ENCODE results near the gene RNF14.

The RNF14 gene

GRCh38 chr5:141986072-141986471 lies 17.2 kb downstream of the RNF14 start:
- DNase-seq, result no peak

DNA sequence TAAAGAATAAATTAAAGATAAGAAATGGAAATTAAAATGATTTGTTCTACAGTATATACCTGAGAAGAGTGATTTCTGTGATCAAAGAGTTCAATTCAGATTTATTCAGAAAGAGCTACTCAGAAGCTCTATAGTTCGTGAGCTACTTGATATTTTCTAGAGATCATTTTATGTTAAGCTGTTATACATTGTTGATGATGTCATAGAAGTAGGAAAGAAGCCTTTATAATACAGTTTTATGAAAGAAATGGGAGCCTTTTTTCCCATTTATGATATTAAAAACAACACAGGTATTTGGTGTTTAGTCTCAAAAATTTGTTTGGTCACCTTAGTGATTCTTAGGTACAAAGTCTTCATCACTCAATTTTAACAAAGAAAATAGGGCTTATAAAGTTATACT lies 20.8 kb downstream of the RNF14 start:
- DNase-seq, result no peak

- DNase-seq, result peak; percentile 76
Measured at GRCh38 chr5:141992349-141992963, 23.6 kb downstream of the RNF14 start.

- no peak for DNase-seq
Measured at GRCh38 chr5:141994511-141995136, 25.7 kb downstream of the RNF14 start.

GRCh38 chr5:141995656-141996055 lies 26.8 kb downstream of the RNF14 start:
- no peak for DNase-seq

GRCh38 chr5:141997358-141997960 lies 28.6 kb downstream of the RNF14 start:
- DNase-seq, result no peak

DNA sequence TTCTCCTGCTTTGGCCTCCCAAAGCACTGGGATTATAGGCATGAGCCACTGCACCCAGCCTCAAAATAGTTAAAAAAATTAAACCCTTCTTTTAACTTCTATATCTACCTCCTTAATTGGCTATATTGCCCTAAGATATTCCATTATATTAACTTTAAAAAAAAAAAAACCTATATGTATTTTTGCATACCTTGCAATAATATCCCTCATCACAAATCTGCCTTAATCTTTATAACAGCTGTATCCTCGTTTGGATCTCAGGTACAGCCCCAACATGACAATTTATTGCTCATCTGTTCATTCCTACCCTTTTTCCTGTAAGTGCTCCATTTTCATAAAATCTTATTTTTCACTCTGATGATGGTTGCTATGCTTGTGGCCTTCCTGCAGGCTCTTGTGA lies 31.3 kb downstream of the RNF14 start:
- no peak for DNase-seq

DNA sequence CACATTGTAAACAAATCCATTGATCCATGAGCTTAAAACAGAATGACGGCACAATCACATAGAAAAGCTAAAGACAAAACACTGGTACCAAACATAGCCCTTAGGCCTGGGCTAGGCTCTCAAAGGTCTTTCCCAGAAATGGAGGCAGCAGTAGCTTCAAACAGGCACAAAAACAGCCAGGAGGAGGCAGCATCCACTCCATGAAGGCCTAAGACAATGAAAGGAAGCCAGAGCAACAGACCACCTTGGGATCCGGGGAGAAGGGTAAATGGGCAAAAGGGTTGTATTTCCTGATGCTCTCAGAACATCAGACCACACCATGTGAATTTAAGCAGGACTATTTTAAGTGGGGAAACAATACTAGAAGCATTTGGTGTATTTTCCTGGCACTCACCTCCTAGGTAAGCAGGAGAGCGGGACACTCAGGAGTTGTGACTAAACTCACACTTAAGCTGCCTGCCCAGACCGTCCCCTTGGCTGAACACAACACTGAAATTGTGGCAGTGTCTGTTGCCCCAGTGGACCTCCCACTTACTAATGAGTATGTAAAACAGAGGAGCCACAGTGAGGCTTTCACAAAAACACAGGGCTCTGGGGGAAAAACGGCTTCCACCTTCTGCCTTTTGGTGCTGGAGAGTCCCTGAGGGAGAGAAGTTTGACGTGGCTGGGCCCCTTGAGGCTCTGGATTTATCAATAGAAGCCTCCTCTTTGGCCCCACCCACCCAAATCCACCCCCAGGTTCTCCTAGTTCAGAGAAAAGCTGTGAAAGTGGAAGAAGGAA lies 32.0 kb downstream of the RNF14 start:
- no peak for DNase-seq

- no peak for DNase-seq
Measured at GRCh38 chr5:142003266-142003800, 34.4 kb downstream of the RNF14 start.

GRCh38 chr5:142006363-142007236 lies 37.7 kb downstream of the RNF14 start:
- no peak for DNase-seq

DNA sequence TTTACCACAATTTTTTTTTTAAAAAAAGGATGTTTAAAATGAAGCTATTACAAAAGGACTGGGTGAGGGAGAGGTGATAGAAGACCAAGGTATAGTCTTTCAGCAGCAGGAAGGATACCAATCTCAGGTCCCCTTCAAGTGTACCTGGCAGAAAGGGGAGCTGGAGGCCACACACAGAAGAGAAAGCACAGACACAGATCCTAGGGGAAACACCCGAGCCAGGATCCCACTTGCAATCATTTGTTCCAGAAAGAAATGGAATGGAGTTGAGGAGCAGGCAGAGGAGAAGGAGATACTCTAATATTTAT lies 38.3 kb downstream of the RNF14 start:
- no peak for DNase-seq

DNA sequence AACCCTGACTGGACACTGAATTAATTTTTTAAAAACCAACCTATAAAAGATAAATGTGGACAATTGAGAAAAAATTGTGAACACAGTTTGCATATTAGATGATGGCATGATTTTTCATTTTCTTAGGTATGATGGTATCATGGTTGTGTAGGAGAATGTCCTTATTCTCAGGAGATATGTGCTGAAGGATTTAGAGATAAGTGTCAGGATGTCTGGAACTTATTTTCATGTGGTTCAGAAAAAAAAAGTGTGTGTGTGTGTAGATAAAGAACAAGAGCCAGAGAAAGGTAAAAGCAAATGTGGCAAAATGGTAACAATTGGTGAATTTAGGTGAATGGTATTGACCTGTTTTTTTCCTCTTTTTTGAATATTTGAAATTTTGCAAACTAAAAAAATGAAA lies 39.9 kb downstream of the RNF14 start:
- DNase-seq, result no peak

DNA sequence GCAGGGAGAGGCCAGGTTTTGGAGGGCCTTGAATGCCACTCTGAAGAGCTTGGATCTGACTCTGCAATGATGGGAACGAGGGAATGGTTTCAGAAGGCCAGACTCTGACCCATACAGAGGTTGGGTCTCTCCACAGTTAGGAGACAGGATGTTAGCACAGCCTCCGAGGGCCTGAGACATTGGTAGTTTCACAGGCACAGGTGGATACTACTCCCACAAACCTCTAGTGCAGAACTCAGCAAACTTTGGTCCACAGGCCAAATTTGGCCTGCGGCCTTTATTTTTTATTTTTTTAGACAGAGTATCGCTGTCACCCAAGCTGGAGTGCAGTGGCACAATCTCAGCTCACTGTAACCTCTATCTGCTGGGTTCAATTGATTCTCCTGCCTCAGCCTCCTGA lies 41.0 kb downstream of the RNF14 start:
- no peak for DNase-seq

DNA sequence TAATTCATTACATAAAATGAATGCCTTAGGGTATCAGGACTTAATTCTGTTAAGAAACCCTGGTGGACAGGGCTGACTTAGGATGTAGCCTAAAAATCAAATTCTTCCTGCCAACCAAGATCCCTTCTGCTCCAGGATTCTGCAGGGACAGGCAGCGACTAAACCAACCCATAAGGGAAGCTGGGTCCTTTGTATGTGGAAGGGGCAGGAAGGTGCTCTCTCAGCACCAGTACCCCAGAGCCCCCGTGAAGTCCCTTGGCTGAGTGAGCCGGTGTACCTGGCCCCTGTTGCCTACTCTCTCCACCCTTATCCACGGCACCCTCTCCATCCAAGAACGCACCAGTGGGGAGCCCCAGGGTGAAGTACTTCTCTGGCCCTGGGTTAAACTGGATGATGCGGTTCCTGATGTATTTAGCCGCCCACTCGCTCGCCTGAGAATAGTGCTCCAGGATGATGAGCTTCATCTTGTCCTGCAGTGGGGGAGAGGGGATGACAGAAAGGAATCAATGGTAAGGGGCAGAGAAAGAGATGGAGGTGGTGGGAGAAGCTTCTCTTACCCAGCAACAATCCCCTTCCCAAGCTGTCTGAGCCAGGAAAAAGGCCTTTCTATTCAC lies 42.8 kb downstream of the RNF14 start:
- DNase-seq, result no peak

DNA sequence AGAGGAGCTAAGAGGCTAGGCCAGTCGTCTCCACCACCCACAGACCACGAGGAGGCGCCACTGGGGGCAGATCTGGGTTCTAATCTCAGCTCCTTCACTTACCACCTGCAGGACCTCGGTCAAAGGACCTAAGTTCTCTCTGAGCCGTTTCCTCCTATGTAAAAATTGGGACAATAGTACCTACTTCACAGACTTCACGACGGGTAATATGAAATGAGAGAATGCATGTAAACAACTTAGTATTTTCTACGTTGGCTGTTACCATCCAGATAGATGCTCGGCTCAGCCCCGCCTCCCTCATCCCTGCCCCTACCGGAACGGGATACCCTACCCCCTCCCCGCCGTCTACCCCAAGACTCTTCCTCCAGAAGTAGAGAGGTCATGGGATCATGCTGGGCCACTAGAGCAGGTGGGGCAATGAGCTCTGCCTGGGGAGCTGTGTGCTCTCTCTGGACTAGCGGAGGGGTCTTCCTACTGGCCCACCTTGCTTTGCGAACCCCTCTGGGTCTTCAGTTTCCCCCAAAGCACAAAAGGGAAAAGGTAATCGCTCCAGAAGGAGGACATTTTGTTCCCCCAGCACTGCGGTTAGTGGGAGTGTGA lies 43.4 kb downstream of the RNF14 start:
- peak; percentile 27 for DNase-seq

DNA sequence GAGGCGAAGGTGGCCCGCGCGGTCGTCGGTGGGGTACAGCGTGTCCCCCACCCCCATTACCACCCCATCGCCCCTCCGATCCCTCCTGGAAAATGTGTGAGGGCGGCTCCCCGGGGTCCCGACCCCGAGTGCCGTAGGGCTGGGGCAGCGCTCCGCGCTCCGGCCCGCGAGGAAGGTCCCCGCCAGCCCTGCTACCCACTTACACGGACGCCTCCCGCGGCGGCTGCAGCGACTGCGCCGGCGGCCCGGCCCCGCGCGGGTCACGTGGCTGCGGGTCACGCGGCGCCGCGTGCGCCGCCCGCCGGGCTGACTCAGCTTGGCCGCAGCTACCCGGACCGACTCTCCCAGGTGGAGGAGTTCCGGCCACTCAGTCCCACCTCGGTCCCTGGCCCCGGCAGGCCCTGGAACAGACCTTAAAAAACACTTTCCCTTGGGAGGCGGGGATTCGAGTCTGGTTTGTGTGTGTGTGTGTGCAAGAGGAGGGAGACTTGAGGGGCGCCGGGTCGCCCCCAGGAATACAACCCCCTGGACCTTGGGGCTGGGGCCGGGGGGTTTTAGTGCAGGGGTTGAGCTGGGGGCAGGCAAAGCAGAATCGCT lies 44.0 kb downstream of the RNF14 start, which contains the start of gene GNPDA1:
Gene GNPDA1, minus strand, starts transcription at position 236 of the 597 bp plus-strand sequence. CDS start 992 bp downstream, outside the sequence.
- DNase-seq, result peak; percentile 85

DNA sequence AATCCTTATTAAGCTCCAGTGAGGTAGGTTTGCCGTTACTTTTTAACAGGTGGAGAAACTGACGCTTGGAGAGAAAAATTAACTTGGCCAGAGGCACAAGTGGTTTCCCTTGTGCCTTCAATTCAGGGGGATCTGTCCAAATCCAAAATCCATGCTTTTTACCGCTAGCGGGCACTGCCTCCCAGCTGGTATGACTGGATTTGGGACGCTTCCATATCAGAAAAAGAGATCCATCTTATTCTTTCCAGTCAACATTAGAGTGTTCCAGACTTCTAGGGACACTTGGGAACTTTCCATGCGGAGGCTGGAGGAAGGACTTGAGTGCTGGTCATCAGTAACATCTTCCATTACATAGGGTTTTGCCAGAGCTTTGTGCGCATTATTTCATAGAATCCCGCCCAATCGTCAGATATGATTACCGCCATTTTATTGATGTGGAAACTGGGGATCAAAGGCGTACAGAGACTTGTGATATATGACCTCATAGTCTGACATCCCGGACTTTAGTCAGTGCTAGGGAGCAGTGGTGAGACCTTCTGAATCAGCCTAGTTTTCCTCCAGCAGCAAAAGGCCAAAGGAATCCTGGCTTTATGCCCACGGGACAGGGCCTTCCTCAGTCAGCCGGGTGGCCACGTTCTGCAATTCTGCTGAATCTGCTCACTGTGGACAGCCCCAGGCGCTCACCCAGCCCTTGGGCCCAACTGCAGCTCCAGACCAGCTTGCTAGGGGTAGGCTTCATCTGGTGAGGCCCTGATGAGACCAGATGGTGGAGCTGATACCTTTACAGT lies 45.0 kb downstream of the RNF14 start:
- DNase-seq, result no peak

DNA sequence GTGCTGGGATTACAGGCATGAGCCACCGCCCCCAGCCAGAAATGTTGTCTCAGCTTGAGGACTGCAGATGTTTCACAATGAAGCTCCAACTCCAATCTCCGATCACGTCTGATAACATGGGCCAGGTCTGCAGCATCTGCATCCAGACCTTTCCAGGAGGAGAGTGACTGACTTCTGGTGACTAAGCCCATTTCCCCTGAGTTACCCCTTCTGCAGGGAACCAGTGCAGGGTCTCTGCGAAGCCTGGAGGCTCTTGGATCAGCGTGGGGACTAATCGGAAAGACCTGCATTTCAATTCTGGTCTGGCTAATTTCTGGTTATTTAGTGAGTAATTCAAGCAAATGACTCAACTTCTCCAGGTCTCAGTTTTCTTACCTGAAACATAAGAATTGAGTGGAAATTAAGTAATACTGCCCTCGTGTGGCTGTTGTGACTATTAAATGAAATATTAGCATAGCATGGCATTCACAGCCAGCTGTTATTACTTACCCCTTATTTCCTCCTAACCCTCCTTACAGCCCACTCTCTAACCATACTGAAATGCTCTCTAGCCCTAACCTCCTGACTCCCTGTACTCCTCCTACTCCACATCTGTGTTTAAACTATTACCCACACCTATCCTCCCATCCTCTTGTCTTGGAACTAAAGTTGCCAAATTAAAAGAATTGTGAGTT lies 46.1 kb downstream of the RNF14 start:
- DNase-seq, result no peak

DNA sequence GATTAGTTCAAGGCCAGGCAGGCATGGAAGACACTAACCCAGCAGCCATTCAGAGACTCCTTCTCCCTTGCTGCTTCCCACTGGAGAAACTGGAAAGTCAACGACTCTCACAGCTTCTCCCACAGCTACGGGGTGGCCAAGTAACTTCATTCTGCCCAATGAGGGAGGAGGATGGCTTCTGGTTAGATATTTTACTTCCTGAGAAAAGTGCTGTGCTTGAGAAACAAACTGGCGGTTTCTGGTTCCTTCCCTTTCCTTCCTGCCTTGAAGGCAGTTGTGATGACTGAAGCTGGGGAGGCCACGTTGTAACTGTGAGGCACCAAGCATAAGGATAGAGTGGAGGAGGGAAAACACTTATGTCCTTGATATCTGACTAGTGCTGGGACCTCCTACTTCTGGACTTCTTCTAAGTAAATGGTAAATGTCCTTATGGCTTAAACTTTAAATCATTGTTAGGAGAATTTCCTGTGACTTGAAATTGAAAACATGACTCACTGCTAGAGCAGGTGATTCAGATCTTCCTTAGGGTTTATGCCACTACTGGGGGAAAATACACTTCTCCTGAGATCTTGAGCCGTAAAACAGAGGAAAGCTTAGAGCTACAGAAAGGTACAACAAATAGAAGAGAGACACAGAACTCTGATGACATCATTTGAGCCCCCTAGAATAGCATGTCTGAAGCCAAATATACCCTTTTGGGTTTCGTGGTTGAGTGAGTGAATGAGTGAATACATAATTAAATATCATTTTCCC lies 47.1 kb downstream of the RNF14 start:
- no peak for DNase-seq

Measured in right hindlimb (tissue), 1 donor.